ENCODE results near the gene RAB40AL.

The RAB40AL gene

GRCh38 chrX:102902355-102902754, 34.7 kb upstream of the RAB40AL start:
- H3K27ac ChIP-seq (ENCODE audit: low read length, poor library complexity, severe bottlenecking): no peak overlapping the region

GRCh38 chrX:102930990-102931756, 5.9 kb upstream of the RAB40AL start:
- Histone ChIP-seq H3K36me3 (ENCODE audit: control insufficient read depth in 1 of 2, insufficient read depth in 2 of 2, low read depth in 1 of 2, low read length in 2 of 2) (no peaks in the 10 kb centered on the region), H2BK15ac (ENCODE audit: low read depth, poor library complexity, severe bottlenecking) (no peak overlapping the region), H3K27ac (ENCODE audit: low read length, poor library complexity, severe bottlenecking) (no peak overlapping the region), H3K14ac (ENCODE audit: low read length in 2 of 2) (no peak overlapping the region), H3K23ac (ENCODE audit: low read length in 2 of 2) (no peak overlapping the region), H2BK120ac (ENCODE audit: low read depth, low read length) (no peak overlapping the region), H4K91ac (ENCODE audit: low read length) (no peak overlapping the region), H3K4me2 (ENCODE audit: low read length, poor library complexity, severe bottlenecking) (no peak overlapping the region), H2AFZ (ENCODE audit: low read depth, low read length) (no peak overlapping the region), H2AK5ac (ENCODE audit: low read length, severe bottlenecking) (no peak overlapping the region), H2BK5ac (ENCODE audit: low read depth, low read length, poor library complexity, severe bottlenecking) (no peak overlapping the region), H3K27me3 (ENCODE audit: control insufficient read depth in 1 of 2, insufficient read depth in 1 of 2, low read length in 2 of 2) (peaks cover 0 to 14% of the 10 kb centered on the region in 2 experiments), H3K4me3 (ENCODE audit: insufficient read depth in 1 of 2, low read depth in 1 of 2, low read length in 2 of 2) (no peak overlapping the region), H3K9ac (ENCODE audit: low read length) (no peak overlapping the region), H3K79me1 (replicated peaks; ENCODE audit: low read length, poor library complexity, severe bottlenecking) (no peaks in the 10 kb centered on the region), H3K4ac (ENCODE audit: low read depth in 1 of 2, low read length in 2 of 2) (no peak overlapping the region), H3K4me1 (ENCODE audit: control insufficient read depth, insufficient read depth, low read depth, low read length) (no peaks in the 10 kb centered on the region), H3K9me3 (ENCODE audit: control insufficient read depth, low read length) (no peaks in the 10 kb centered on the region), H4K8ac (ENCODE audit: low read length) (no peak overlapping the region), H3K18ac (ENCODE audit: low read depth in 1 of 2, low read length in 2 of 2) (no peak overlapping the region), H2BK12ac (ENCODE audit: low read length in 2 of 2) (no peak overlapping the region)
- WGBS: no CpG with 5 or more reads among the region's 2 CpGs
- DNase-seq: no peak

More at GRCh38 chrX:102902355-102902754, 34.7 kb upstream of the RAB40AL start:
- no peak overlapping the region for H4K91ac ChIP-seq (ENCODE audit: low read length)
- H3K27me3 ChIP-seq (ENCODE audit: control insufficient read depth in 1 of 2, insufficient read depth in 1 of 2, low read length in 2 of 2): peaks cover 0 to 9% of the 10 kb centered on the region in 2 experiments
- H3K36me3 ChIP-seq (ENCODE audit: control insufficient read depth in 1 of 2, insufficient read depth in 2 of 2, low read depth in 1 of 2, low read length in 2 of 2): peaks cover 0 to 47% of the 10 kb centered on the region in 2 experiments
- no peak overlapping the region for H3K4ac ChIP-seq (ENCODE audit: low read depth in 1 of 2, low read length in 2 of 2)
- peaks cover 2% of the 10 kb centered on the region for H3K4me1 ChIP-seq (ENCODE audit: control insufficient read depth, insufficient read depth, low read depth, low read length)
- H3K18ac ChIP-seq (ENCODE audit: low read depth in 1 of 2, low read length in 2 of 2): no peak overlapping the region
- H2BK5ac ChIP-seq (ENCODE audit: low read depth, low read length, poor library complexity, severe bottlenecking): no peak overlapping the region
- no peaks in the 10 kb centered on the region for H3K79me1 ChIP-seq (replicated peaks; ENCODE audit: low read length, poor library complexity, severe bottlenecking)
- no peak overlapping the region for H2BK12ac ChIP-seq (ENCODE audit: low read length in 2 of 2)
- no peak overlapping the region for H2BK15ac ChIP-seq (ENCODE audit: low read depth, poor library complexity, severe bottlenecking)
- no peak overlapping the region for H3K4me3 ChIP-seq (ENCODE audit: insufficient read depth in 1 of 2, low read depth in 1 of 2, low read length in 2 of 2)
- H3K9ac ChIP-seq (ENCODE audit: low read length): no peak overlapping the region
- no peak overlapping the region for H4K8ac ChIP-seq (ENCODE audit: low read length)
- no peak overlapping the region for H3K14ac ChIP-seq (ENCODE audit: low read length in 2 of 2)
- H3K23ac ChIP-seq (ENCODE audit: low read length in 2 of 2): no peak overlapping the region
- H2BK120ac ChIP-seq (ENCODE audit: low read depth, low read length): no peak overlapping the region
- DNase-seq: no peak
- H3K9me3 ChIP-seq (ENCODE audit: control insufficient read depth, low read length): no peaks in the 10 kb centered on the region
- H2AK5ac ChIP-seq (ENCODE audit: low read length, severe bottlenecking): no peak overlapping the region
- no peak overlapping the region for H3K4me2 ChIP-seq (ENCODE audit: low read length, poor library complexity, severe bottlenecking)
- H2AFZ ChIP-seq (ENCODE audit: low read depth, low read length): no peak overlapping the region

GRCh38 chrX:102934624-102935023, 2.4 kb upstream of the RAB40AL start:
- no peak overlapping the region for H2BK15ac ChIP-seq (ENCODE audit: low read depth, poor library complexity, severe bottlenecking)
- no peak overlapping the region for H2AK5ac ChIP-seq (ENCODE audit: low read length, severe bottlenecking)
- H3K18ac ChIP-seq (ENCODE audit: low read depth in 1 of 2, low read length in 2 of 2): no peak overlapping the region
- no peaks in the 10 kb centered on the region for H3K4me1 ChIP-seq (ENCODE audit: control insufficient read depth, insufficient read depth, low read depth, low read length)
- H3K79me1 ChIP-seq (replicated peaks; ENCODE audit: low read length, poor library complexity, severe bottlenecking): no peaks in the 10 kb centered on the region
- H3K9ac ChIP-seq (ENCODE audit: low read length): no peak overlapping the region
- peak; percentile 26 for DNase-seq
- 50% methylated on average over 1 of the region's 3 CpGs for WGBS
- no peak overlapping the region for H4K8ac ChIP-seq (ENCODE audit: low read length)
- H4K91ac ChIP-seq (ENCODE audit: low read length): no peak overlapping the region
- H3K4ac ChIP-seq (ENCODE audit: low read depth in 1 of 2, low read length in 2 of 2): no peak overlapping the region
- no peak overlapping the region for H2AFZ ChIP-seq (ENCODE audit: low read depth, low read length)
- H3K9me3 ChIP-seq (ENCODE audit: control insufficient read depth, low read length): no peaks in the 10 kb centered on the region
- no peak overlapping the region for H3K23ac ChIP-seq (ENCODE audit: low read length in 2 of 2)
- peaks cover 0 to 5% of the 10 kb centered on the region in 2 experiments for H3K27me3 ChIP-seq (ENCODE audit: control insufficient read depth in 1 of 2, insufficient read depth in 1 of 2, low read length in 2 of 2)
- H2BK5ac ChIP-seq (ENCODE audit: low read depth, low read length, poor library complexity, severe bottlenecking): no peak overlapping the region
- H2BK12ac ChIP-seq (ENCODE audit: low read length in 2 of 2): no peak overlapping the region
- H3K14ac ChIP-seq (ENCODE audit: low read length in 2 of 2): no peak overlapping the region
- no peaks in the 10 kb centered on the region for H3K36me3 ChIP-seq (ENCODE audit: control insufficient read depth in 1 of 2, insufficient read depth in 2 of 2, low read depth in 1 of 2, low read length in 2 of 2)
- H3K27ac ChIP-seq (ENCODE audit: low read length, poor library complexity, severe bottlenecking): no peak overlapping the region
- H2BK120ac ChIP-seq (ENCODE audit: low read depth, low read length): no peak overlapping the region
- no peak overlapping the region for H3K4me3 ChIP-seq (ENCODE audit: insufficient read depth in 1 of 2, low read depth in 1 of 2, low read length in 2 of 2)
- H3K4me2 ChIP-seq (ENCODE audit: low read length, poor library complexity, severe bottlenecking): no peak overlapping the region

- WGBS: 17% methylated on average over 8 of the region's 14 CpGs
Observed at GRCh38 chrX:102950908-102951866, 14.1 kb downstream of the RAB40AL start.

More at GRCh38 chrX:102950908-102951866, 14.1 kb downstream of the RAB40AL start:
- H3K14ac ChIP-seq (ENCODE audit: low read length in 2 of 2): no peak overlapping the region
- H3K79me1 ChIP-seq (replicated peaks; ENCODE audit: low read length, poor library complexity, severe bottlenecking): no peaks in the 10 kb centered on the region
- H3K4ac ChIP-seq (ENCODE audit: low read depth in 1 of 2, low read length in 2 of 2): no peak overlapping the region
- H2AFZ ChIP-seq (ENCODE audit: low read depth, low read length): no peak overlapping the region
- no peak overlapping the region for H4K91ac ChIP-seq (ENCODE audit: low read length)
- H3K4me2 ChIP-seq (ENCODE audit: low read length, poor library complexity, severe bottlenecking): peak overlapping the region; percentile 63
- no peak overlapping the region for H3K23ac ChIP-seq (ENCODE audit: low read length in 2 of 2)
- no peak overlapping the region for H2BK5ac ChIP-seq (ENCODE audit: low read depth, low read length, poor library complexity, severe bottlenecking)
- peak; percentile 60 for DNase-seq
- H2AK5ac ChIP-seq (ENCODE audit: low read length, severe bottlenecking): no peak overlapping the region
- no peak overlapping the region for H4K8ac ChIP-seq (ENCODE audit: low read length)
- H2BK120ac ChIP-seq (ENCODE audit: low read depth, low read length): no peak overlapping the region
- peaks cover 2% of the 10 kb centered on the region for H3K4me1 ChIP-seq (ENCODE audit: control insufficient read depth, insufficient read depth, low read depth, low read length)
- H3K18ac ChIP-seq (ENCODE audit: low read depth in 1 of 2, low read length in 2 of 2): no peak overlapping the region
- H3K9ac ChIP-seq (ENCODE audit: low read length): peak overlapping the region; percentile 12
- H2BK15ac ChIP-seq (ENCODE audit: low read depth, poor library complexity, severe bottlenecking): no peak overlapping the region
- peaks cover 0 to 16% of the 10 kb centered on the region in 2 experiments for H3K27me3 ChIP-seq (ENCODE audit: control insufficient read depth in 1 of 2, insufficient read depth in 1 of 2, low read length in 2 of 2)
- H3K9me3 ChIP-seq (ENCODE audit: control insufficient read depth, low read length): no peaks in the 10 kb centered on the region
- no peak overlapping the region for H2BK12ac ChIP-seq (ENCODE audit: low read length in 2 of 2)
- H3K27ac ChIP-seq (ENCODE audit: low read length, poor library complexity, severe bottlenecking): no peak overlapping the region
- H3K4me3 ChIP-seq (ENCODE audit: insufficient read depth in 1 of 2, low read depth in 1 of 2, low read length in 2 of 2): peak overlapping the region in 1 of 2 experiments; percentile 52
- no peaks in the 10 kb centered on the region for H3K36me3 ChIP-seq (ENCODE audit: control insufficient read depth in 1 of 2, insufficient read depth in 2 of 2, low read depth in 1 of 2, low read length in 2 of 2)

Data from mesenchymal stem cell (in vitro differentiated cells and primary cell).